Neural cell (in vitro differentiated cells): ENCODE measurements around the gene MAML2.

Experiments
- EP300 ChIP-seq: fragments of 450-650 bp; conservative IDR thresholded peaks from 2 replicates; pipeline ENCODE4 v1.6.1; 2014; ENCODE audit warnings: antibody characterized with exemption, mild to moderate bottlenecking, moderate library complexity; ENCODE audit not compliant: poor library complexity, severe bottlenecking
- EZH2 ChIP-seq: fragments of 200-600, 300-800 bp; shearing (Covaris generic), sonication (generic); IDR thresholded peaks from 2 replicates; pipeline ENCODE4 v1.6.1; 2014; ENCODE audit warnings: antibody characterized with exemption, low read length, borderline replicate concordance, mild to moderate bottlenecking; ENCODE audit not compliant: insufficient read depth, poor library complexity, severe bottlenecking
- MXI1 ChIP-seq: fragments of 450-650 bp; conservative IDR thresholded peaks from 2 replicates; pipeline ENCODE4 v1.6.1; 2014; ENCODE audit warnings: antibody characterized with exemption, mild to moderate bottlenecking; ENCODE audit not compliant: poor library complexity, severe bottlenecking
- POLR2AphosphoS5 ChIP-seq: IDR thresholded peaks from 2 replicates; pipeline ENCODE4 v1.6.1; 2012
- RAD21 ChIP-seq: fragments of 450-650 bp; conservative IDR thresholded peaks from 2 replicates; pipeline ENCODE4 v1.6.1; 2014; ENCODE audit warnings: antibody characterized with exemption, mild to moderate bottlenecking, moderate library complexity
- SMC3 ChIP-seq: fragments of 450-650 bp; conservative IDR thresholded peaks from 2 replicates; pipeline ENCODE4 v1.6.1; 2014; ENCODE audit warnings: antibody characterized with exemption, mild to moderate bottlenecking, moderate library complexity; ENCODE audit not compliant: poor library complexity
- TAF1 ChIP-seq: IDR thresholded peaks from 2 replicates; pipeline ENCODE4 v1.6.1; 2012; ENCODE audit warnings: low read depth
- TF ChIP-seq, protein P1 (sequence below): fragments of 450-650 bp; IDR thresholded peaks from 2 replicates; pipeline ENCODE4 v1.5.1; 2014; ENCODE audit warnings: antibody characterized with exemption, mild to moderate bottlenecking, moderate library complexity; ENCODE audit not compliant: poor library complexity, severe bottlenecking
- TF ChIP-seq, protein P2 (sequence below): IDR thresholded peaks from 2 replicates; pipeline ENCODE4 v1.6.1; 2012; ENCODE audit warnings: borderline replicate concordance

DNA sequence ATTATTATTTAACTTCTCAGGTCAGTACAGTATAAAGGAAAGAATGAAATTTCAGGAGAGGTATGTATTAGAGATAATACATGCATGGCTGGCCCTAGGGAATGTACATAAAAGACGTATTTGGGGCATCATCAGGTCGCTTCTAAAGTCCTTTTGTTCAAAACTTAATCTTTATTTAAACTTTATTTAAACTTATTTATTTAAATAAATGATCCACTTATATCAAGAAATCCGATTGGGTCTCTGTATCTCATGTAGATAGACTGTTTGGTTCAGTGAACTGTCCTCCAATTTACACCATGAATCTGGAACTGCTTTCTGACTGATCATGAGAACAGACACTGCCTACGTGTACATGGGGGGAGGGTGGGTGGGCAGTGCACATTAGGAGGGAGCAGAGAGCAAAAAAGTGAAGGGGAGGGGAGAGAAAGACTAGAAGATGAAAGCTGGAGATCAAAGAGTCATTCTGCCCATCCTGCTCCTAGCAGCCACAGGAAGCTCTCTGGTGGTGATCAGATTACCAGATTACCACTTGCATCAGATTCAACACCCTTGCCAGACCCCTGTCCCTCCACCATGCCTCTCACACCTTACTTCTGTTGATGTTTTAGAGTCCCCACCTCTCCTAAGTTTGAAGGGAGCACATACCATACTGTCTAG, 327.0 kb downstream of the MAML2 start:
- TF ChIP-seq TAF1 (no peak), RAD21 (no peak), EZH2 (no peak), EP300 (no peak), POLR2AphosphoS5 (no peak), MXI1 (no peak), SMC3 (no peak)
- TF ChIP-seq, protein P1, sequence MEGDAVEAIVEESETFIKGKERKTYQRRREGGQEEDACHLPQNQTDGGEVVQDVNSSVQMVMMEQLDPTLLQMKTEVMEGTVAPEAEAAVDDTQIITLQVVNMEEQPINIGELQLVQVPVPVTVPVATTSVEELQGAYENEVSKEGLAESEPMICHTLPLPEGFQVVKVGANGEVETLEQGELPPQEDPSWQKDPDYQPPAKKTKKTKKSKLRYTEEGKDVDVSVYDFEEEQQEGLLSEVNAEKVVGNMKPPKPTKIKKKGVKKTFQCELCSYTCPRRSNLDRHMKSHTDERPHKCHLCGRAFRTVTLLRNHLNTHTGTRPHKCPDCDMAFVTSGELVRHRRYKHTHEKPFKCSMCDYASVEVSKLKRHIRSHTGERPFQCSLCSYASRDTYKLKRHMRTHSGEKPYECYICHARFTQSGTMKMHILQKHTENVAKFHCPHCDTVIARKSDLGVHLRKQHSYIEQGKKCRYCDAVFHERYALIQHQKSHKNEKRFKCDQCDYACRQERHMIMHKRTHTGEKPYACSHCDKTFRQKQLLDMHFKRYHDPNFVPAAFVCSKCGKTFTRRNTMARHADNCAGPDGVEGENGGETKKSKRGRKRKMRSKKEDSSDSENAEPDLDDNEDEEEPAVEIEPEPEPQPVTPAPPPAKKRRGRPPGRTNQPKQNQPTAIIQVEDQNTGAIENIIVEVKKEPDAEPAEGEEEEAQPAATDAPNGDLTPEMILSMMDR: no peak
- TF ChIP-seq, protein P2, sequence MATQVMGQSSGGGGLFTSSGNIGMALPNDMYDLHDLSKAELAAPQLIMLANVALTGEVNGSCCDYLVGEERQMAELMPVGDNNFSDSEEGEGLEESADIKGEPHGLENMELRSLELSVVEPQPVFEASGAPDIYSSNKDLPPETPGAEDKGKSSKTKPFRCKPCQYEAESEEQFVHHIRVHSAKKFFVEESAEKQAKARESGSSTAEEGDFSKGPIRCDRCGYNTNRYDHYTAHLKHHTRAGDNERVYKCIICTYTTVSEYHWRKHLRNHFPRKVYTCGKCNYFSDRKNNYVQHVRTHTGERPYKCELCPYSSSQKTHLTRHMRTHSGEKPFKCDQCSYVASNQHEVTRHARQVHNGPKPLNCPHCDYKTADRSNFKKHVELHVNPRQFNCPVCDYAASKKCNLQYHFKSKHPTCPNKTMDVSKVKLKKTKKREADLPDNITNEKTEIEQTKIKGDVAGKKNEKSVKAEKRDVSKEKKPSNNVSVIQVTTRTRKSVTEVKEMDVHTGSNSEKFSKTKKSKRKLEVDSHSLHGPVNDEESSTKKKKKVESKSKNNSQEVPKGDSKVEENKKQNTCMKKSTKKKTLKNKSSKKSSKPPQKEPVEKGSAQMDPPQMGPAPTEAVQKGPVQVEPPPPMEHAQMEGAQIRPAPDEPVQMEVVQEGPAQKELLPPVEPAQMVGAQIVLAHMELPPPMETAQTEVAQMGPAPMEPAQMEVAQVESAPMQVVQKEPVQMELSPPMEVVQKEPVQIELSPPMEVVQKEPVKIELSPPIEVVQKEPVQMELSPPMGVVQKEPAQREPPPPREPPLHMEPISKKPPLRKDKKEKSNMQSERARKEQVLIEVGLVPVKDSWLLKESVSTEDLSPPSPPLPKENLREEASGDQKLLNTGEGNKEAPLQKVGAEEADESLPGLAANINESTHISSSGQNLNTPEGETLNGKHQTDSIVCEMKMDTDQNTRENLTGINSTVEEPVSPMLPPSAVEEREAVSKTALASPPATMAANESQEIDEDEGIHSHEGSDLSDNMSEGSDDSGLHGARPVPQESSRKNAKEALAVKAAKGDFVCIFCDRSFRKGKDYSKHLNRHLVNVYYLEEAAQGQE: no peak
